Testis (tissue), 2 donors: Measurements from ENCODE around the gene TTLL11.

ENCODE experiments used
- CTCF ChIP-seq, 3 experiments: fragments of 450-650 bp in 2 of 3; fragments of 200-600 bp in 1 of 3; sonication (generic) in 1 of 3; IDR thresholded peaks; one replicate each; pipeline ENCODE4 v1.5.1; 2016 to 2019; ENCODE audit warnings: antibody characterized with exemption in 3 of 3, mild to moderate bottlenecking in 2 of 3, moderate library complexity in 1 of 3
- POLR2A ChIP-seq: fragments of 450-650 bp; IDR thresholded peaks from one replicate; pipeline ENCODE4 v1.6.1; 2017; ENCODE audit warnings: antibody characterized with exemption, mild to moderate bottlenecking, moderate library complexity

DNA sequence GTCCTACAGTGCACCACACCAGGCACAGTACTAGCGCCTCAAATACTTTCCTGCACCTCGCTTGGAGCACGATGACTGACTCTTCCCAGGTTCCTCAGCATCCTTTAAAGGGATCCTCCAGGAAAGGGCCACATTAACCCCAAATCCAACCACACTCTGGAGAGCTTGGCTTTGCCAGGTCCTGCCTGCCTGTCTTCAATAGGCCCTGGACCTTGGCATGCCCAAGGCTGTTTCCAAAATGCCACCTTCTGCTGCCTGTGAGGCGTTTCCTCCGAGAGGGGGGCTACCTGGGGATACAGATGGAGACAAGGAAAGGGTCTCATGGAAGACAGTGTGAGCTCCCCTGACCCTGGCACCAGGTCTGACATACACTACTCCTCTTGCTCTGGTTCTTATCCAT lies 271.8 kb downstream of the TTLL11 start:
- TF ChIP-seq CTCF (IDR thresholded peaks at IDR 0.05) (no peak), POLR2A (no peak)
